Liver (tissue), 3 donors: ENCODE measurements around the gene ZNF326.
"Not testable (repeated sequence)": the region's sequence is repeated elsewhere in the genome, so short reads cannot be mapped to it uniquely, and the experiment has no call there.

Source experiments
- CTCF ChIP-seq: fragments of 150-350 bp; IDR thresholded peaks from 2 replicates; pipeline ENCODE4 v1.5.1; 2017; ENCODE audit warnings: improper control_type of control experiment, low read depth, low read length; ENCODE audit not compliant: missing input control
- GABPA ChIP-seq, 2 donors: IDR thresholded peaks in 1 of 2; conservative IDR thresholded peaks in 1 of 2; 2 replicates each; pipeline ENCODE4 v1.6.1; 2016; ENCODE audit warnings: antibody characterized with exemption in 2 of 2, mild to moderate bottlenecking in 1 of 2, moderate library complexity in 1 of 2
- SP1 ChIP-seq: IDR thresholded peaks from 2 replicates; pipeline ENCODE4 v1.6.1; 2018; ENCODE audit warnings: antibody characterized with exemption, mild to moderate bottlenecking
- ZBTB33 ChIP-seq: IDR thresholded peaks from 2 replicates; pipeline ENCODE4 v1.6.1; 2016; ENCODE audit warnings: antibody characterized with exemption
- donor health status: healthy.
- donor health status: healthy.

GRCh38 chr1:89997152-89997551 lies 2.2 kb downstream of the ZNF326 start:
- TF ChIP-seq CTCF; GABPA (IDR thresholded peaks at IDR 0.05 in 1 of 2, conservative IDR thresholded peaks at IDR 0.05 in 1 of 2); SP1; ZBTB33: not testable (repeated sequence)
